ENCODE results near the gene CCDC136.

CCDC136 gene

GRCh38 chr7:128781126-128781525, 10.6 kb upstream of the CCDC136 start:
- Histone ChIP-seq H4K20me1 (ENCODE audit: insufficient read depth, low read length) (no peaks in the 10 kb centered on the region), H3K79me2 (ENCODE audit: insufficient read depth, low read length) (no peaks in the 10 kb centered on the region), H3K9ac (ENCODE audit: low read length) (no peak overlapping the region), H3K36me3 (ENCODE audit: insufficient read depth, low read length) (no peaks in the 10 kb centered on the region; the same call in 1 of the 2 replicates), H3K9me2 (ENCODE audit: low read depth, low read length) (no peaks in the 10 kb centered on the region), H3F3A (ENCODE audit: insufficient read depth, low read length) (no peaks in the 10 kb centered on the region), H3K27ac (ENCODE audit: low read depth, low read length, poor library complexity, severe bottlenecking) (no peak overlapping the region), H3K4me3 (ENCODE audit: low read depth, low read length, poor library complexity, severe bottlenecking) (no peak overlapping the region), H3K4me1 (ENCODE audit: insufficient read depth, low read length, severe bottlenecking) (no peaks in the 10 kb centered on the region), H3K9me3 (ENCODE audit: low read length) (peaks cover 17% of the 10 kb centered on the region), H3K27me3 (ENCODE audit: insufficient read depth, low read length) (peaks cover 6% of the 10 kb centered on the region; the same call in 1 of the 2 replicates), H2AFZ (ENCODE audit: low read length) (no peak overlapping the region), H3K4me2 (ENCODE audit: low read length) (no peak overlapping the region)
- no peak for TF ChIP-seq EZH2 (IDR thresholded peaks at IDR 0.05; ENCODE audit: borderline replicate concordance, low read length)
- no peak for TF ChIP-seq CTCF (IDR thresholded peaks at IDR 0.05; ENCODE audit: low read length)

- Histone ChIP-seq H4K20me1 (ENCODE audit: insufficient read depth, low read length) (no peaks in the 10 kb centered on the region), H3K4me1 (ENCODE audit: insufficient read depth, low read length, severe bottlenecking) (no peaks in the 10 kb centered on the region), H3K9me3 (ENCODE audit: low read length) (peaks cover 17% of the 10 kb centered on the region), H3K9ac (ENCODE audit: low read length) (no peak overlapping the region), H3K36me3 (ENCODE audit: insufficient read depth, low read length) (no peaks in the 10 kb centered on the region; the same call in 1 of the 2 replicates), H3K27ac (ENCODE audit: low read depth, low read length, poor library complexity, severe bottlenecking) (no peak overlapping the region), H3K79me2 (ENCODE audit: insufficient read depth, low read length) (no peaks in the 10 kb centered on the region), H2AFZ (ENCODE audit: low read length) (no peak overlapping the region), H3K27me3 (ENCODE audit: insufficient read depth, low read length) (peaks cover 12% of the 10 kb centered on the region; the same call in 1 of the 2 replicates), H3K4me2 (ENCODE audit: low read length) (no peak overlapping the region), H3K9me2 (ENCODE audit: low read depth, low read length) (no peaks in the 10 kb centered on the region), H3K4me3 (ENCODE audit: low read depth, low read length, poor library complexity, severe bottlenecking) (no peak overlapping the region), H3F3A (ENCODE audit: insufficient read depth, low read length) (no peaks in the 10 kb centered on the region)
- no peak for TF ChIP-seq EZH2 (IDR thresholded peaks at IDR 0.05; ENCODE audit: borderline replicate concordance, low read length)
- no peak for TF ChIP-seq CTCF (IDR thresholded peaks at IDR 0.05; ENCODE audit: low read length)
Observed at GRCh38 chr7:128781851-128782250, 9.9 kb upstream of the CCDC136 start.

- Histone ChIP-seq H3K9ac (ENCODE audit: low read length) (no peak overlapping the region), H3K27me3 (ENCODE audit: insufficient read depth, low read length) (peaks cover 12% of the 10 kb centered on the region; the same call in 1 of the 2 replicates), H3K4me1 (ENCODE audit: insufficient read depth, low read length, severe bottlenecking) (no peaks in the 10 kb centered on the region), H3K36me3 (ENCODE audit: insufficient read depth, low read length) (no peaks in the 10 kb centered on the region), H3K4me2 (ENCODE audit: low read length) (peak overlapping the region; percentile 13; the same call in 1 of the 2 replicates), H4K20me1 (ENCODE audit: insufficient read depth, low read length) (no peaks in the 10 kb centered on the region), H2AFZ (ENCODE audit: low read length) (no peak overlapping the region), H3K9me3 (ENCODE audit: low read length) (peaks cover 3% of the 10 kb centered on the region; the same call in 1 of the 2 replicates), H3K9me2 (ENCODE audit: low read depth, low read length) (no peaks in the 10 kb centered on the region), H3K4me3 (ENCODE audit: low read depth, low read length, poor library complexity, severe bottlenecking) (peak overlapping the region; percentile 36), H3F3A (ENCODE audit: insufficient read depth, low read length) (no peaks in the 10 kb centered on the region), H3K27ac (ENCODE audit: low read depth, low read length, poor library complexity, severe bottlenecking) (no peak overlapping the region), H3K79me2 (ENCODE audit: insufficient read depth, low read length) (no peaks in the 10 kb centered on the region)
- no peak for TF ChIP-seq CTCF (IDR thresholded peaks at IDR 0.05; ENCODE audit: low read length)
- TF ChIP-seq EZH2 (IDR thresholded peaks at IDR 0.05; ENCODE audit: borderline replicate concordance, low read length): no peak
Observed at GRCh38 chr7:128783143-128783861, 8.5 kb upstream of the CCDC136 start.

Measured in OCI-LY1 (cell line).